PC-3 (cell line): ENCODE measurements around the gene CCL1. TPM values are rescaled to one million over a fixed set of nuclear protein-coding genes. Genes with fewer than 3 reads are reported as not detected.

Source experiments
- ATAC-seq: fragments of 200-7000 bp; cut with Tn5 transposase; 2 replicates; pipeline ENCODE4 v1.9.1; 2020; ENCODE audit warnings: mild to moderate bottlenecking, moderate library complexity
- BruUV-seq: library from RNA; stranded (reverse); fragments of 400-500 nt; replicated peaks from 2 replicates; lab custom pipeline; 2021; lab: Mats Ljungman, UMichigan
- CTCF ChIA-PET: fragments of 300-600 bp; sonication (Branson Sonifier 250); formaldehyde crosslinking; loops from one replicate; lab custom pipeline; 2022; ENCODE audit warnings: antibody characterized with exemption; lab: Charles Lee
- POLR2A ChIA-PET: fragments of 300-600 bp; sonication (Branson Sonifier 250); formaldehyde crosslinking; loops from one replicate; lab custom pipeline; 2022; ENCODE audit warnings: antibody characterized with exemption; ENCODE audit not compliant: unreplicated experiment; lab: Charles Lee
- DNase-seq: peaks from one replicate; pipeline ENCODE4 v3.0.0-alpha.2; 2015
- H2AFZ ChIP-seq: fragments of 300-600 bp; sonication (generic); 2 replicates; pipeline ENCODE4 v1.6.0; 2016; ENCODE audit warnings: antibody characterized with exemption, low read length
- H3F3A ChIP-seq: fragments of 300-600 bp; sonication (generic); one replicate; pipeline ENCODE4 v1.6.0; 2017; ENCODE audit warnings: antibody characterized with exemption, low read length, control low read depth, mild to moderate bottlenecking; ENCODE audit not compliant: unreplicated experiment
- H3K27ac ChIP-seq: fragments of 300-600 bp; sonication (generic); 2 replicates; pipeline ENCODE4 v1.5.1; 2016; ENCODE audit warnings: mild to moderate bottlenecking, low read length
- H3K27me3 ChIP-seq: fragments of 300-600 bp; sonication (generic); 2 replicates; pipeline ENCODE4 v1.6.1; 2016; ENCODE audit warnings: low read length, mixed read lengths
- H3K36me3 ChIP-seq: fragments of 300-600 bp; sonication (generic); 2 replicates; pipeline ENCODE4 v1.6.1; 2016; ENCODE audit warnings: low read depth, mixed run types, low read length, mixed read lengths
- H3K4me1 ChIP-seq: fragments of 300-600 bp; sonication (generic); 2 replicates; pipeline ENCODE4 v1.5.1; 2016; ENCODE audit warnings: low read length; ENCODE audit not compliant: insufficient read depth
- H3K4me2 ChIP-seq: fragments of 300-600 bp; sonication (generic); 2 replicates; pipeline ENCODE4 v1.6.0; 2016; ENCODE audit warnings: low read length
- H3K4me3 ChIP-seq: fragments of 300-600 bp; sonication (generic); 2 replicates; pipeline ENCODE4 v1.5.1; 2016; ENCODE audit warnings: mild to moderate bottlenecking, low read length, mixed read lengths
- H3K79me2 ChIP-seq: fragments of 300-600 bp; sonication (generic); 2 replicates; pipeline ENCODE4 v1.6.1; 2017; ENCODE audit warnings: low read length, mixed read lengths
- H3K9ac ChIP-seq: fragments of 300-600 bp; sonication (generic); 2 replicates; pipeline ENCODE4 v1.6.0; 2016; ENCODE audit warnings: mild to moderate bottlenecking, low read length
- H3K9me2 ChIP-seq: fragments of 300-600 bp; sonication (generic); replicated peaks from 2 replicates; pipeline ENCODE4 v1.6.1; 2016; ENCODE audit warnings: mixed run types, low read length, mixed read lengths
- H3K9me3 ChIP-seq: fragments of 300-600 bp; sonication (generic); 2 replicates; pipeline ENCODE4 v1.6.1; 2016; ENCODE audit warnings: low read length, mixed read lengths
- H4K20me1 ChIP-seq: fragments of 300-600 bp; sonication (generic); 2 replicates; pipeline ENCODE4 v1.6.1; 2016; ENCODE audit warnings: low read length, mixed read lengths
- CTCF ChIP-seq: fragments of 300-600 bp; sonication (generic); conservative IDR thresholded peaks from 2 replicates; pipeline ENCODE4 v1.5.1; 2017; ENCODE audit warnings: antibody characterized with exemption, low read depth, mild to moderate bottlenecking, low read length
- EZH2 ChIP-seq: fragments of 300-600 bp; sonication (generic); IDR thresholded peaks from one replicate; pipeline ENCODE4 v1.6.1; 2017; ENCODE audit warnings: antibody characterized with exemption, mild to moderate bottlenecking, low read length; ENCODE audit not compliant: unreplicated experiment
- EZH2phosphoT487 ChIP-seq: fragments of 300-600 bp; sonication (generic); IDR thresholded peaks from 2 replicates; pipeline ENCODE4 v1.6.1; 2018; ENCODE audit warnings: mild to moderate bottlenecking, antibody characterized with exemption, low read length, borderline replicate concordance
- intact Hi-C: fragments of 100-400 bp; cut with micrococcal nuclease; formaldehyde crosslinking; loops from 2 replicates; pipeline ENCODE4 v1.9.0; 2023
- total RNA-seq: library from RNA; depleted of rRNA; stranded (reverse); fragments of >200 nt; gene quantifications from 2 replicates; pipeline ENCODE4 v1.2.3, GENCODE V29; 2014

Gene CCL1
- total RNA-seq, 1 experiment from 2014 or later = not detected

- H3K4me1 ChIP-seq = no peaks in the 10 kb centered on the region
- no peak overlapping the region for H2AFZ ChIP-seq
- ChIA-PET CTCF (no interaction called here), POLR2A (no interaction called here)
- H4K20me1 ChIP-seq = no peaks in the 10 kb centered on the region
- no peaks in the 10 kb centered on the region for H3K27me3 ChIP-seq
- intact Hi-C loops = no loop called here
- H3K27ac ChIP-seq = no peak overlapping the region
- no peak overlapping the region for H3K9ac ChIP-seq
- no peak overlapping the region for H3K4me3 ChIP-seq
- DNase-seq = no peak
- no TSS peak for BruUV-seq
- no peaks in the 10 kb centered on the region for H3K9me2 ChIP-seq
- H3K9me3 ChIP-seq = no peaks in the 10 kb centered on the region
- no peak for ATAC-seq
- H3K4me2 ChIP-seq = no peak overlapping the region
- no peak for TF ChIP-seq EZH2phosphoT487
- no peak for TF ChIP-seq CTCF
- TF ChIP-seq EZH2 = no peak
- H3K79me2 ChIP-seq = no peaks in the 10 kb centered on the region
- H3F3A ChIP-seq = no peaks in the 10 kb centered on the region
- H3K36me3 ChIP-seq = no peaks in the 10 kb centered on the region
These were observed 40.0 kb upstream of the CCL1 start for GRCh38 chr17:34403006-34403405.

GRCh38 chr17:34401165-34401564, 38.1 kb upstream of the CCL1 start:
- DNase-seq (no peak), ATAC-seq (no peak)
- Histone ChIP-seq H3K27me3 (no peaks in the 10 kb centered on the region), H4K20me1 (no peaks in the 10 kb centered on the region), H3F3A (no peaks in the 10 kb centered on the region), H3K4me3 (no peak overlapping the region), H3K4me1 (no peaks in the 10 kb centered on the region), H3K9me3 (no peaks in the 10 kb centered on the region), H2AFZ (no peak overlapping the region), H3K4me2 (no peak overlapping the region), H3K79me2 (no peaks in the 10 kb centered on the region), H3K9me2 (no peaks in the 10 kb centered on the region), H3K36me3 (no peaks in the 10 kb centered on the region), H3K9ac (no peak overlapping the region), H3K27ac (no peak overlapping the region)
- ChIA-PET CTCF (no interaction called here), POLR2A (no interaction called here)
- intact Hi-C loops = no loop called here
- no TSS peak for BruUV-seq
- TF ChIP-seq CTCF (no peak), EZH2 (no peak), EZH2phosphoT487 (no peak)

- ChIA-PET POLR2A (no interaction called here), CTCF (no interaction called here)
- H3K36me3 ChIP-seq = no peaks in the 10 kb centered on the region
- intact Hi-C loops = no loop called here
- no peak overlapping the region for H3K9ac ChIP-seq
- no peaks in the 10 kb centered on the region for H3K27me3 ChIP-seq
- no peak overlapping the region for H3K4me3 ChIP-seq
- H3K27ac ChIP-seq = no peak overlapping the region
- H3K4me1 ChIP-seq = no peaks in the 10 kb centered on the region
- no peak for TF ChIP-seq EZH2phosphoT487
- TF ChIP-seq EZH2 = no peak
- H3K9me2 ChIP-seq = no peaks in the 10 kb centered on the region
- no peak overlapping the region for H2AFZ ChIP-seq
- H4K20me1 ChIP-seq = no peaks in the 10 kb centered on the region
- no peaks in the 10 kb centered on the region for H3F3A ChIP-seq
- DNase-seq (no peak), ATAC-seq (no peak)
- no peaks in the 10 kb centered on the region for H3K9me3 ChIP-seq
- no peaks in the 10 kb centered on the region for H3K79me2 ChIP-seq
- no peak overlapping the region for H3K4me2 ChIP-seq
- no TSS peak for BruUV-seq
These were observed 37.4 kb upstream of the CCL1 start for GRCh38 chr17:34400301-34400931.
